IMR-90 (cell line): ENCODE measurements around the gene BMP7.

ENCODE experiments used
- CTCF ChIP-seq: conservative IDR thresholded peaks from 2 replicates; pipeline ENCODE4 v1.5.1; 2012; ENCODE audit warnings: mild to moderate bottlenecking, low read depth, low read length, improper control_type of control experiment
- MAFK ChIP-seq: IDR thresholded peaks from 2 replicates; pipeline ENCODE4 v1.6.1; 2012; ENCODE audit warnings: low read depth, low read length, improper control_type of control experiment
- MXI1 ChIP-seq: IDR thresholded peaks from 2 replicates; pipeline ENCODE4 v1.6.1; 2012; ENCODE audit warnings: low read depth, mild to moderate bottlenecking, low read length, moderate library complexity, borderline replicate concordance
- NFE2L2 ChIP-seq: fragments of 150-350 bp; IDR thresholded peaks from 2 replicates; pipeline ENCODE4 v1.6.1; 2016; ENCODE audit warnings: low read depth, mild to moderate bottlenecking, low read length
- POLR2A ChIP-seq: IDR thresholded peaks from 2 replicates; pipeline ENCODE4 v1.6.1; 2012; ENCODE audit warnings: mild to moderate bottlenecking, low read depth, low read length
- RAD21 ChIP-seq: IDR thresholded peaks from 2 replicates; pipeline ENCODE4 v1.6.1; 2012; ENCODE audit warnings: low read length, improper control_type of control experiment
- SMC3 ChIP-seq: fragments of 150-350 bp; IDR thresholded peaks from 2 replicates; pipeline ENCODE4 v1.6.1; 2016; ENCODE audit warnings: low read depth, mild to moderate bottlenecking, antibody characterized with exemption, low read length, moderate library complexity
- USF2 ChIP-seq: fragments of 150-350 bp; IDR thresholded peaks from 2 replicates; pipeline ENCODE4 v1.6.1; 2017; ENCODE audit warnings: mild to moderate bottlenecking, antibody characterized with exemption, low read length, low read depth

DNA sequence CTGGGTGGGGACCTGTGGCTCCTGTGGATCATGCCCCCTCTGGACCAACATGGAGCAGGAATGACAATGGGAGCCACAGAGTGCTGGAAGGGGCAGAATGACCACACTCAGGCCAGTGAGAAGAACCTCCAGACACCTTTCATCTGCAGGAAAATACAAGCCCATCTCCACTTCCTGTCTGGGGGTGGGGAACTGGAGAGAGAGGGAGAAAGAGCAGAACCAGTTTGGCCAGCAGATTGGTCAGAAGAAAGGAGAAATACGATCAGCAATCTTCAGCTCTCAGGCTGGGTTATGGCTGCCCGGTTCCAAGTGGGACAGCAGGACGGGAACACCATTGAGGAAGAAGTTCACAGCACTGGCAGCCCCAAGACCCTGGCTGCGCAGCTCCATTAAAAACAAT, 37.0 kb downstream of the BMP7 start:
- TF ChIP-seq NFE2L2: no peak
- no peak for TF ChIP-seq USF2
- TF ChIP-seq CTCF: no peak
- no peak for TF ChIP-seq POLR2A
- no peak for TF ChIP-seq SMC3
- TF ChIP-seq MXI1: no peak
- TF ChIP-seq MAFK: no peak
- TF ChIP-seq RAD21: no peak
